Endothelial cell of umbilical vein (primary cell): ENCODE results near the gene AWAT2.

Source experiments
- CTCF ChIP-seq, 2 donors: IDR thresholded peaks; 1 replicate in 1 of 2; 2 replicates in 1 of 2; pipeline ENCODE4 v1.5.1; 2011; ENCODE audit warnings: low read length in 2 of 2, mild to moderate bottlenecking in 2 of 2, moderate library complexity in 2 of 2, control low read depth in 1 of 2, inconsistent platforms in 1 of 2, low read depth in 1 of 2; ENCODE audit not compliant: insufficient read depth in 1 of 2; ENCODE audit errors: extremely low read depth in 1 of 2
- EZH2 ChIP-seq: IDR thresholded peaks from 2 replicates; pipeline ENCODE4 v1.6.1; 2012; ENCODE audit warnings: borderline replicate concordance, low read depth, mild to moderate bottlenecking, moderate library complexity, low read length, inconsistent platforms; ENCODE audit not compliant: severe bottlenecking
- FOS ChIP-seq: IDR thresholded peaks from 2 replicates; pipeline ENCODE4 v1.6.1; 2011; ENCODE audit warnings: mild to moderate bottlenecking, low read length, moderate library complexity, borderline replicate concordance; ENCODE audit not compliant: insufficient read depth
- GATA2 ChIP-seq: IDR thresholded peaks from 2 replicates; pipeline ENCODE4 v1.7.0; 2011; ENCODE audit warnings: low read depth, mild to moderate bottlenecking, moderate library complexity, mixed read lengths, low read length; ENCODE audit not compliant: insufficient read length, insufficient read depth
- JUN ChIP-seq: IDR thresholded peaks from 2 replicates; pipeline ENCODE4 v1.6.1; 2011; ENCODE audit warnings: borderline replicate concordance, low read depth; ENCODE audit not compliant: insufficient read length, insufficient read depth
- MAX ChIP-seq: IDR thresholded peaks from 2 replicates; pipeline ENCODE4 v1.6.1; 2011; ENCODE audit not compliant: insufficient read depth, insufficient read length
- MYC ChIP-seq: IDR thresholded peaks from one replicate; pipeline ENCODE4 v1.6.1; 2011; ENCODE audit warnings: mild to moderate bottlenecking, low read depth, low read length
- POLR2A ChIP-seq: IDR thresholded peaks from 2 replicates; pipeline ENCODE4 v1.6.1; 2012; ENCODE audit warnings: low read depth, mild to moderate bottlenecking, control low read depth, low read length
- POLR2AphosphoS5 ChIP-seq: IDR thresholded peaks from 2 replicates; pipeline ENCODE4 v1.6.1; 2012; ENCODE audit warnings: low read depth, mild to moderate bottlenecking, control low read depth, low read length, moderate library complexity; ENCODE audit not compliant: insufficient read depth

DNA sequence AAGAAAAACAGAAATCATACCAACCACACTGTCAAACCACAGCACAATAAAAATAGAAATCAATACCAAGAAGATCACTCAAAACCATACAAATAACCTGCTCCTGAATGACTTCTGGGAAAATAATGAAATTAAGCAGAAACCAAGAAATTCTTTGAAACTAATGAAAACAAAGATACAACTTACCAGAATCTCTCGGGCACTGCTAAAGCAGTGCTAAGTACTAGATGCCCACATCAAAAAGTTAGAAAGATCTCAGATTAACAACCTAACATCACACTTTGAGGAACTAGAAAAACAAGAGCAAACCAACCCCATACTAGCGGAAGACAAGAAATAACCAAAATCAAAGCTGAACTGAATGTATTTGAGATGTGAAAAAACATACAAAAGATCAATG lies 33.2 kb downstream of the AWAT2 start:
- TF ChIP-seq CTCF (IDR thresholded peaks at IDR 0.05; ENCODE audit: extremely low read depth in 1 of 2, insufficient read depth in 1 of 2, low read depth in 1 of 2, low read length in 2 of 2), result no peak
- TF ChIP-seq EZH2, result no peak
- no peak for TF ChIP-seq JUN
- TF ChIP-seq POLR2A, result no peak
- TF ChIP-seq MAX, result no peak
- no peak for TF ChIP-seq MYC
- TF ChIP-seq POLR2AphosphoS5, result no peak
- no peak for TF ChIP-seq GATA2
- no peak for TF ChIP-seq FOS
